Medulla oblongata (tissue), 1 donor: Measurements from ENCODE around the gene SLC16A13.
"Not testable (repeated sequence)": the region's sequence is repeated elsewhere in the genome, so short reads cannot be mapped to it uniquely, and the experiment has no call there.

Experiments used
- DNase-seq: peaks from one replicate; pipeline ENCODE4 v3.0.0-alpha.2; 2015; ENCODE audit errors: extremely low spot score

The SLC16A13 gene

GRCh38 chr17:7035591-7036368, at the start of gene SLC16A13:
SLC16A13 (plus strand) TSS chr17:7036015; CDS start chr17:7036383, 368 bp downstream.
- peak; percentile 96 for DNase-seq

DNA sequence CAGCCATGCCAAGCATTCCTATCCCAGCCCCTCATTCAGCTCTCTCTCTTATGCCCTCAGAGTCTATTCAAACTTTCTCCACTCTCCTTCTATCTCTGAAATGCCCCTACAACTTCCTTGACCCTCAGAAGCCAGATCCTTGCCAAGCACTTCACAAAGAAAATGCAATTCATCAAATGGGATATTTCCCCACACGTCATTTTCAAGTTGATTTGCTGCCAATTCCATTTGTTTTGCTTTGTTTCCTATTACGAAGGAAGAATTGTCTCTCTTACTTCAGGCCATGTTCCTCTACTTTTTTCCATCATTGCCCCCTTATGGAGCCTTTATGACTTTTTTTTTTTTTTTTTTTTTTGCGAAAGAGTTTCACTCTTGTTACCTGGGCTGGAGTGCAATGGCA, 49.1 kb upstream of the SLC16A13 start:
- DNase-seq = no peak

DNA sequence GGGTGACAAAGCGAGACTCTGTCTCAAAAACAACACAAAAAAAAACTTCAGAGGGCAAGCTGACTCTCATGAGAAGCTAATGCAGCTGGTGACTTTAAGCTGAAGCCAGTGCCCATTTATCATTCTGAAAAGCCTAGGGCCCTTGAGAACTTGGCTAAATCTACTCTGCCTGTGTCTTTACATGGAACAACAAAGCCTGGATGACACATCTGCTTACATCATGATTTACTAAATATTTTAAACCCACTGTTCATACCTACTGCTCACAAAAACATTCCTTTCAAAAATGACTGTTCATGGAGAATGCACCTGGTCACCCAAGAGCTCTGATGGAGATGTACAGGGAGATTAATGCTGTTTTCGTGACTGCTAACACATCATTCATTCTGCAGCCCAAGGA, 46.0 kb upstream of the SLC16A13 start:
- DNase-seq = no peak

GRCh38 chr17:6993613-6994056, 42.2 kb upstream of the SLC16A13 start:
- not testable (repeated sequence) for DNase-seq

DNA sequence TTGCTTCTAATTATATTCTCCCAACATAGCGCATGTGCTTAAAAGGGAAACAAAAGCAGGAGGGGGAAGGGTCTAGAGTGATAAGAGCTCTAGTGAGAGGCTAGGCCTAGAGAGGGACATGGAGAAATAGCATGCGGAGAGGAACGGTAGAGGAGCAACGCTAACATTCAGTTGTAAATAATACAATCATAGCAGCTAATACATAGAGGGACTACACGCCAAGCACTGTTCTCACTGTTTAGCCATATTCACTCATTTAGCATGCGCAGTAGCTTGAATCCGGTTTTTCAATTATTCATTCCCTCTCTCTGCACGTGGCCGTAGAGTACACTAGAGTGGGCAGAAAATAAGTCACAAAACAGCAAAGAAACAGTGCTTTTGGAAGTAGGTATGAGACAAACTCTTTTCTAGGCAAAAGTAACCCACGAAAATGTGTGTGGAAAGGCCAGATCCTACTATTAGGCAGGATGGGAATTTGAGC, 41.7 kb upstream of the SLC16A13 start:
- no peak for DNase-seq

GRCh38 chr17:6994666-6995256, 41.1 kb upstream of the SLC16A13 start:
- no peak for DNase-seq

DNA sequence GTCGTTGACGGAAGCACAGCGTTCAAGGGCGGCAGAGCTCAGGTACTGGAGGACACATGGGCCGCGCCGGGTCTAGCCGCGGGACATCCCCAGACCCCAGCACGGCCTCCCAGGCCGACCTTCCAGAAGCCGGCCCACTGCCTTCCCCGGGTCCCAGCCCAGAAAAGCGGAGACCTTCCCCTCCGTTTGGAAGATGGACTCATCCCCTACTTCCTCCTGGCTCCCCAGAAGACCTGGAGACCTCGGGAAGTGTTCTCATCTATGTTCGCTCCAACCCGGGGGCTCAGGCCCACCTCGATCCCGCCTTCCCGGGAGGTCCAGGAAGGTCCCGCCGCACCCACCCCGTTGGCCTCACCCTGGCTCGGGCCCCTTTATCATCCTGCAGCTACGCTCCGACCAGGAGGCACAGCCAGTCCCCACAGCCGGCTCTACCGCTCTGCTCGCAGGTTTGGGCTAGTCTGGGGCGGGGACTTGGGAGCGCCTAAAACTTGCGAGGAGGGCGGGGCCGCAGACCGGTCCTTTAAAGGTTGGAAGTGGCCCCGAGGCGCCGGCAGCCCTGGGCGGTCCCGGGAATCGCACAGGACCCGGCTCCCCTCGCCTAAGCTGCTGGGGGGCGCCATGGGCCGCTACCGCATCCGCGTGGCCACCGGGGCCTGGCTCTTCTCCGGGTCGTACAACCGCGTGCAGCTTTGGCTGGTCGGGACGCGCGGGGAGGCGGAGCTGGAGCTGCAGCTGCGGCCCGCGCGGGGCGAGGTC, 40.1 kb upstream of the SLC16A13 start, which contains the start of gene ALOX12:
Gene ALOX12 (plus strand): TSS at position 550 of the 756 bp plus-strand sequence. CDS start 69 bp downstream, at position 619.
- no peak for DNase-seq

- no peak for DNase-seq
Observed at GRCh38 chr17:6996256-6997011, 39.4 kb upstream of the SLC16A13 start.

DNA sequence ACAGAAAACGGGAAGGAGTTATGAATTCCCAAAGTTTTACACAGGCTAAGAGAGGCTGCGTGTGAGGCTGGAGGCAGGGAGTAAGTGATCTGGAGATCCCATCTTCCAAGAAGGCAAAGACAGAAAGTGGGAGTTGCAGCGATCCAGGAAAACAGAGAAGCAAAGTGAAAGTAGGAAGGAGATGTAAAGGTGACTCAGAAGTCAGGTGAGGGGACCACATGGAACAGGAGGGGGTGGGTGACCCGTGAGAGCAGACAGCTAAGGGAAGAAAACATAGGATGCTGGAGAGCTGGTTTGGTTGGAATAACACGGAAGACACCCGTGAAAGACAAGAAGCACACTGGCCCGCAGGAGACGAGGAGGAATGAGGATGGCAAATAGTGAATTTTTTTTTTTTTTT, 38.6 kb upstream of the SLC16A13 start:
- no peak for DNase-seq

DNA sequence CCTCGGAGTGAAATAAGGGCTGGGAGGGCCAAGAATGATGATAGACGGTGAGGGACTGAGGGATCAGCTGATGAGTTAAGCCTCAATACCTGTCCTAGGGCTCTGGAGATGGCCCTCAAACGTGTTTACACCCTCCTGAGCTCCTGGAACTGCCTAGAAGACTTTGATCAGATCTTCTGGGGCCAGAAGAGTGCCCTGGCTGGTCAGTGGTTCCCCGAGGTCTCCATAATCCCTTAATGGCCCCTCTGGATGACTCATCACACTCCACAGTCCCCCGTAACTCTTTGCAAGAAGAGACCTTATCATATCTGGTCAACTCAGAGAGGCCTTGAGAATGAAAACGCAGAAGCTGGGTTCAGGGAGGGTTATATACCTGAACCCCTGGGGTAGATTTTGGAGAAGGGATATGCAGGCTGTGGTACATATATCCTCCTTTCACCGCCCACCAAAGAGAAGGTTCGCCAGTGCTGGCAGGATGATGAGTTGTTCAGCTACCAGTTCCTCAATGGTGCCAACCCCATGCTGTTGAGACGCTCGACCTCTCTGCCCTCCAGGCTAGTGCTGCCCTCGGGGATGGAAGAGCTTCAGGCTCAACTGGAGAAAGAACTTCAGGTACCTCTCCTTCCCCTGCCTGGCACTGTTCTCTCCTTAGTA, 36.8 kb upstream of the SLC16A13 start:
- no peak for DNase-seq

DNA sequence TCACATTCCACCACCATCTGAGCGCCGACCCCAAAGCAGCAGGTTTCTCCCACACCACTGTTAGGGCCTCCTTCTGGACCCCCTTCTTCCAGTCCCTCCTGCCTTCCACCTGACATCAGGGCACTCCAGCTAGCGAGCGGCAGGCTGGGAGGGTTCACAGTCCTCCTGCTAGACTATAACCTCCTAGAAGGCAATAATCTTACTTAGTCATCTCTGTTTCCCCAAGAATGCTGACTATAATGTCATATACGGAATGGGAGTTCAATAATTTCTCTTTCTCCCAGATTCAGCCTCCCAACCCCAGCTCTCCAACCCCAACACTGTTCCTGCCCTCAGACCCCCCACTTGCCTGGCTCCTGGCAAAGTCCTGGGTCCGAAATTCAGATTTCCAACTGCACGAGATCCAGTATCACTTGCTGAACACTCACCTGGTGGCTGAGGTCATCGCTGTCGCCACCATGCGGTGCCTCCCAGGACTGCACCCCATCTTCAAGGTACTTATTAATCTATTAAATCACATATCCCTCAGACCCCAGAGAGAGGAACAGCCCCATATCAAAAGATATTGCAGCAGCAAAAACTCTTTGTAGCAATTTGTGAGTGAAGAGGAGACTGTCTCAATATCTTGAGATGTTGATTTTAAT, 34.4 kb upstream of the SLC16A13 start:
- no peak for DNase-seq

DNA sequence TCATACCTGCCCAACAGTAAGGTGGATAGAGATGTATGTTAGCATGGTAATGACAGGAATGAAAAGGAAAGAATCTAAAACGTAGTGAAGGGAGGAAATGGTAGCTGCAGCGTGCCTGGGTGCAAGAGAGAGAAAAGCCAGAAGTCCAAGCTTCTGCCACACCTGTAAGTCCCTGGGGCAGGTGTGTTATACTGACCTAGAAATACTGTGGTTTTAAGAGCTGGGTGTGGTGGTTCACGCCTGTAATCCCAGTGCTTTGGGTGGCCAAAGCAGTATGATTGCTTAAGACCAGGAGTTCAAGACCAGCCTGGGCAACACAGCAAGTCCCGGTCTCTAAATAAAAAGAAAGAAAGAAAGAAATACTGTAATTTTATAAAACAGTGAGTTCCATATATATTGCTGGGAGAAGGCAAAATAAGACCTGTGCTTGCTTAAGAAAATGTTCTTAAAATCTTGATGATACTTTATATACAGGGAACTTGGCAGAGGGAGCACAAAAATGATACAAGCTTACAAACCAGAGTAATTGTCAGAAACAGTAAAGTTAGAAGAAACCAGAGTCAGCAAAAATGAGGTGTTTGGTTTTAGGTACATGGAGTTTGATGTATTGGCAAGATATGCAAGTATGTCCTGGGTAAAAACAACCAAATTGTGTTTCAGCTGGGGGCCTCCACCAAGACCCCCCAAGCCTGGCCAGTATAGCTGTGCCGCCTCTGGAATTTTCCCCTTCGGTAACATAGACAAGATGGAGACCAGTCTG, 33.3 kb upstream of the SLC16A13 start:
- no peak for DNase-seq

DNA sequence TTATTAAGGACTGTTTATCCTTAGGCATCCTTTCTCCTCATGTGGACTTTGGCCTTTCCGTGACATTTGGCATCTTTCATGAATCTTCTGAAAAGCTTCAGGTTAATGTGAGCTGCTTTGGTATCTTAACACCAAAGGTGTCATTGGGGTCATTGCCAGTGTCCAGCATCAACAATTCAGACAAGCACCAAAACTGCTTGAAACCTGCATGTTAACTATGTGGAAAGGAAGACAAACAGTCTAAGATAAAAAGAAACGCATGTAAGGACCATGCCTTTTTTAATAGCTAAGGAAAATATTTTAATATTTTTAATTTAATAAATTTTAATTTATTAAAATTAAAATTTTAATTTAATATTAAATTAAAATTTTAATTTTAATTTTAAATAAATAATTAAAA, 32.1 kb upstream of the SLC16A13 start:
- no peak for DNase-seq

DNA sequence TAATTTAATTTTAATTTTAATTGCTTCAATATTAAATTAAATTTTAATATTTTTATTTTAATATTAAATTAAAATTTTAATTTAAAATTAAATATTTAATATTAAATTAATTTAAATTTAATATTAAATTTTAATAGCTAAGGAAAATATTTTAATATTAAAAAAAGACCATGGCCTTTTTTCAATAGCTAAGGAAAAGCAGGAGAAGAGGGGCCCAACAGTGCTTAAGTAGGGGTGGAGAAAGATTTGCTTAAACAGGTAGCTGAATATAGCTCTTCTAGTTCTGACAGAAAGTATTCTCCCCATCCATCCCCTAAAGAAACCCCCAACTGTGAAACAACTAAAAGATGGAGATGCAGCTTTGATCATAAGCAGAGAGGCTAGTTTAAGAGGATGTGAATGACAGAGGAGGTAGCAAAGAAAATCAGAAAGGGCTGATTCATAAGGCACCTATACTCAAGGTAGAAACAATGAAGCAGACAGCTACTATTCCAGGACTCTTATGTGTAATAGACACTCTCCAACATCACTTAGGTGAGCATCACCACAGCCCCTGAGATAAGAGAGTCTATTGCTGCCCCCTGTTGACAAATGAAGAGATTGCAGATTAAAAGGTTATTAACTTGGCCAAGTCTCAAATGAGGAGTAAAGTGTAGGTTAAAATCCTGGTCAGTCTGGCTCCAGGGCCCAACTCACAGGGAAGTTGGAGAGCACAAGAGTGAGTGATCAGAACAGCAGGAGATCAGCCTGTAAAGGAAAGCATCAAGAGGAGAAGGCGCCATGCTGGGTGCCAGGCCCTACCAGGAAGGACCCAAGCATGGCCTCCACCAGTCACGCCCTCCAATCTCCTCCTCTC, 31.2 kb upstream of the SLC16A13 start:
- DNase-seq = peak; percentile 82

DNA sequence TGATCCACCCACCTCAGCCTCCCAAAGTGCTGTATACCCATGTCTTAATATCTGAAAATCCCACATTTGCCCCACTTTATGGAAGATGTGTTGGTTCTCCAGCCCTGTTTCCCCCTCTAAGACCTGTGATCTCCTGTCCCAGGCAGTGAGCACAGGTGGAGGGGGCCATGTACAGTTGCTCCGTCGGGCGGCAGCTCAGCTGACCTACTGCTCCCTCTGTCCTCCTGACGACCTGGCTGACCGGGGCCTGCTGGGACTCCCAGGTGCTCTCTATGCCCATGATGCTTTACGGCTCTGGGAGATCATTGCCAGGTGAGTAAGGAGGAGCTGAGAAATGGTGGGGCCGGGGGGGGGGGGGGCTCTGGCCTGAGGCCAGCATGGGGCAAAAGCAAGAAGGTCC, 30.1 kb upstream of the SLC16A13 start:
- DNase-seq = no peak

GRCh38 chr17:7007143-7007542, 28.7 kb upstream of the SLC16A13 start:
- DNase-seq = no peak

DNA sequence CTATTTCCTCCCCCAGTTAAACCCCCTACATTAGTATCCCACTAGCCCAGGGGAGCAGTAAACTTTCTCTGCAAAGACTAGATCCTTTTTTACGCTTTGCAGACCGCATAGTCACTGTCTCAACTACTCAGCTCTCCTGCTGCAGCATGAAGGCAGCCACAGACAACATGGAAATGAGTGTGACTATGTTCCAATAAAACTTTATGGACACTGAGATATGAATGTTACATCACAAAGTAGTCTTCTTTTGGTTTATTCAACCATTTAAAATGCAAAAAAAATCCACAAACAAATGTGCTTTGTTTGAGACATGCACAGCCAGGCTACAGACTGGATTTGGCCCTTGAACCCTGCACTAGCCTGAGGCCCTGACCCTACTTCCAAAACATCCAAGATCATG, 25.3 kb upstream of the SLC16A13 start:
- DNase-seq = no peak

DNA sequence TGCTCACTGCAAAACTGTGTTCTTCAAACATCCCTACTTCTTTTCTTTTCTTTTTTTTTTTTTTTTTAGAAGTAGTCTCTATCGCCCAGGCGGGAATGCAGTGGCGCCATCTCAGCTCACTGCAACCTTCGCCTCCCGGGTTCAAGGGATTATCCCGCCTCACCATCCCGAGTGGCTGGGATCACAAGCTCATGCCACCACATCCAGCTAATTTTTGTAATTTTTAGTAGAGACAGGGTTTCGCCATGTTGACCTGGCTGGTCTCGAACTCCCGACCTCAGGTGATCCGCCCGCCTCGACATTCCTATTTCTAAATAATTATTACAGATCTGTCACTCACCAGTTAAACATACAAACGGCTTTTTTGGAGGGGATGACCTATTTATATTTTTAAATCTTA, 24.4 kb upstream of the SLC16A13 start:
- no peak for DNase-seq

GRCh38 chr17:7011942-7012254, 23.9 kb upstream of the SLC16A13 start:
- DNase-seq = no peak
